HepG2 (cell line): ENCODE measurements around the gene AP5B1. TPM values are rescaled to one million over a fixed set of nuclear protein-coding genes. Genes with fewer than 3 reads are reported as not detected.
A peak's percentile ranks its signal among the peaks of the same experiment; 100 is the strongest.

ENCODE experiments used
- ATAC-seq: fragments of 200-7000 bp; cut with Tn5 transposase; 3 replicates; pipeline ENCODE4 v1.9.1; 2020; ENCODE audit warnings: mild to moderate bottlenecking, moderate library complexity
- BruUV-seq: library from RNA; stranded (reverse); fragments of 400-500 nt; replicated peaks from 2 replicates; lab custom pipeline; 2021; lab: Mats Ljungman, UMichigan
- CTCF ChIA-PET: fragments of 300-600 bp; formaldehyde crosslinking; extraction: SDS; loops from one replicate; lab custom pipeline; 2021; ENCODE audit warnings: low total read pairs, inconsistent platforms, low intra/inter-chr PET ratio; lab: Yijun Ruan, JAX
- POLR2A ChIA-PET: fragments of 350-600 bp; sonication (Branson Sonifier 250); formaldehyde crosslinking; loops from one replicate; lab custom pipeline; 2020; ENCODE audit warnings: antibody characterized with exemption, inconsistent platforms; lab: Yijun Ruan, JAX
- DNase-seq: peaks from one replicate; pipeline ENCODE4 v3.0.0-alpha.2; 2015; ENCODE audit warnings: low spot score
- FAIRE-seq: peaks from 3 replicates; lab custom pipeline; 2011; peaks lifted over from hg19 to GRCh38; lab: Jason Lieb, UNC
- H2AFZ ChIP-seq: one replicate; pipeline ENCODE4 v1.6.1; 2011; ENCODE audit warnings: low read length, inconsistent platforms
- H3K27ac ChIP-seq: fragments of 300-600 bp; 3 replicates; pipeline ENCODE4 v1.8.0; 2011; ENCODE audit warnings: mixed run types, mild to moderate bottlenecking, mixed read lengths, low read length, inconsistent platforms; ENCODE audit not compliant: insufficient read depth; ENCODE audit errors: extremely low read length
- H3K27me3 ChIP-seq, 2 experiments: fragments of 200-600 bp in 1 of 2; 2 replicates in 1 of 2; 3 replicates in 1 of 2; pipeline versions ENCODE4 v1.6.0 to v1.8.0; 2011; ENCODE audit warnings: low read length in 2 of 2, mild to moderate bottlenecking in 2 of 2, moderate library complexity in 2 of 2, inconsistent platforms in 1 of 2; ENCODE audit not compliant: insufficient read depth in 2 of 2, control insufficient read depth in 1 of 2
- H3K36me3 ChIP-seq, 2 experiments: fragments of 200-600 bp in 1 of 2; replicated peaks in 1 of 2; 2 replicates in 1 of 2; 3 replicates in 1 of 2; pipeline versions ENCODE4 v1.5.1 to v1.8.0; 2011; ENCODE audit warnings: low read length in 2 of 2, inconsistent platforms in 1 of 2; ENCODE audit not compliant: insufficient read depth in 2 of 2, control insufficient read depth in 1 of 2
- H3K4me1 ChIP-seq: 2 replicates; pipeline ENCODE4 v1.5.1; 2012; ENCODE audit warnings: low read length, inconsistent platforms; ENCODE audit not compliant: insufficient read depth
- H3K4me2 ChIP-seq: 2 replicates; pipeline ENCODE4 v1.6.0; 2011; ENCODE audit warnings: low read depth, low read length, inconsistent platforms
- H3K4me3 ChIP-seq, 3 experiments: fragments of 200-600 bp in 1 of 3; sonication (generic), shearing (Covaris generic) in 1 of 3; replicated peaks in 1 of 3; 2 replicates each; pipeline ENCODE4 v1.5.1; 2011 to 2016; ENCODE audit warnings: low read length in 3 of 3, inconsistent platforms in 2 of 3, low read depth in 2 of 3, mild to moderate bottlenecking in 2 of 3, control low read depth in 1 of 3, mixed read lengths in 1 of 3; ENCODE audit not compliant: insufficient read depth in 1 of 3
- H3K79me2 ChIP-seq: one replicate; pipeline ENCODE4 v1.6.1; 2011; ENCODE audit warnings: low read length, inconsistent platforms; ENCODE audit not compliant: insufficient read depth
- H3K9ac ChIP-seq: 2 replicates; pipeline ENCODE4 v1.6.0; 2011; ENCODE audit warnings: mild to moderate bottlenecking, low read depth, low read length, inconsistent platforms; ENCODE audit not compliant: insufficient read depth
- H3K9me3 ChIP-seq: 2 replicates; pipeline ENCODE4 v1.5.1; 2012; ENCODE audit warnings: mild to moderate bottlenecking, low read length
- H4K20me1 ChIP-seq: 2 replicates; pipeline ENCODE4 v1.6.0; 2011; ENCODE audit warnings: inconsistent platforms, mild to moderate bottlenecking, low read length, moderate library complexity; ENCODE audit not compliant: insufficient read depth
- AKAP8 ChIP-seq: sonication (generic); formaldehyde crosslinking; IDR thresholded peaks from 2 replicates; pipeline ENCODE4 v1.5.1; 2020; ENCODE audit warnings: mild to moderate bottlenecking, missing genetic modification reagents
- FOXJ3 ChIP-seq: sonication (generic); formaldehyde crosslinking; IDR thresholded peaks from 2 replicates; pipeline ENCODE4 v1.4.0; 2020; ENCODE audit warnings: missing genetic modification reagents, mild to moderate bottlenecking, borderline replicate concordance
- PHF21A ChIP-seq: sonication (generic); formaldehyde crosslinking; IDR thresholded peaks from 2 replicates; pipeline ENCODE4 v1.5.0; 2020; ENCODE audit warnings: mild to moderate bottlenecking, missing genetic modification reagents
- ZXDC ChIP-seq: sonication (generic); formaldehyde crosslinking; IDR thresholded peaks from 2 replicates; pipeline ENCODE4 v1.5.0; 2020; ENCODE audit warnings: mild to moderate bottlenecking, missing genetic modification reagents
- WGBS: methylation state at CpG from one replicate; pipeline ENCODE4 v1.1.6; 2017; ENCODE audit warnings: low lambda C conversion rate; 5-methylcytosine and 5-hydroxymethylcytosine counted together
- in situ Hi-C: cut with HindIII; loops from 2 replicates; pipeline ENCODE4 v1.10.0; 2017; ENCODE audit warnings: low pct_unique_long_range_greater_than_20kb; ENCODE audit not compliant: extremely low pct_ligation_motif_present
- intact Hi-C: fragments of 100-400 bp; cut with micrococcal nuclease; formaldehyde crosslinking; loops from one replicate; pipeline ENCODE4 v1.10.0; 2022; ENCODE audit not compliant: unreplicated experiment
- polyA plus RNA-seq, 8 experiments: library from polyadenylated mRNA; depleted of rRNA in 3 of 8; stranded (reverse) in 7 of 8; unstranded in 1 of 8; fragments of >200 nt; fragmentation: Illumina TruSeq in 4 of 8; extraction: Trizol in 4 of 8; gene quantifications; 2 replicates each; pipeline versions ENCODE4 v1.2.1 to v1.2.3, GENCODE V29; 2011 to 2016; ENCODE audit warnings: low read depth in 4 of 8, missing spikeins in 1 of 8, mixed read lengths in 1 of 8; ENCODE audit not compliant: insufficient read depth in 1 of 8
- total RNA-seq, 5 experiments: library from RNA; depleted of rRNA; stranded (reverse); fragments of >200 nt; fragmentation: Illumina TruSeq; extraction: Trizol; gene quantifications; 2 replicates each; pipeline ENCODE4 v1.2.3, GENCODE V29; 2016; ENCODE audit warnings: low read depth in 1 of 5

AP5B1 gene
- total and polyA plus RNA-seq, 2 of the 13 experiments (the other 11 are each of a cell fraction or from before 2014, with no cell fraction given): 1.7 to 4.4 TPM

DNA sequence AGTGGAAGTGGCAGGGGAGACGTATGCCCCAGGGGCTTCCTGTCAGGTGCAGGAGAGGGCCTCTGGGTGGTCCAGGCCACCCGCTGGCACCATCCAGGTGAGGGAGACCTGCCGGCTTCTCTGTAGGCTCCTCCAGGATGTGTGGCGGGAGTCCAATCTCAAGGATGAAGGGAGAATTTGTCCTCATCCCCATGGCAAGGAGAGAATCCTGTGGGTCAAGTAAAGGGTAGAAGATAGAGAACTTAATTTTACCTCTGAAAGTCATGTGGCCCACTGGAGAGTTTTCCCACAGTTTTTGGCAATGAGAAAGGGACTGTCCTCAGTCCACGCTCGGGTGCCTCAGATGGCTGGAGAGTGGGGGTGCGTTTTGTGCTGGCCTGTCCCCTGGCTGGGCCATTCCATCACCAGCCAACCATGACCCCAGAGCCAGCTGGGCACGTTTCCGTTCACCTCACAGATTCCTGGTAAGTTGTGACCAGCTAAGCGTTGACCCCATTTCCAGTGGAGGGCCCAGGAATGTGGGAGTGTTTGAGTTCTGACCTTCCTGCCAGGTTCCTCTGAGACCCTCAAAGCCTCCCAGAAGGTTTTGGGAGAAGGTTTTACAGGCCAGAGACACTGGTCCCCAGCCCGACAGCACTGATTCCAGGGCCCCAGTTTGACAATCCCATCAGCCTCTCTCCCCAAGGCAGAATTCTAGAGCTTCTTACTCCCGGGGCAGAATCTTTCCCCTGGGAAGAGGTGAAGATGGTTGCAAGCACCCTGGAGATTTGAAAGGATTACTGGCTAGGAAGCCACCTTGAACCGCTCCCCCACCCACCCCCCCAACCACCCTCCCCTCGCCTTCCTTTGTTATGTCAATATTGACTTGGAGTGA lies 8.7 kb upstream of the AP5B1 start:
- intact Hi-C loops (no loop called here), in situ Hi-C loops (no loop called here)
- ATAC-seq (no peak), FAIRE-seq (no peak), DNase-seq (no peak)
- no peak for TF ChIP-seq AKAP8 (CRISPR knock-in tag)
- TF ChIP-seq ZXDC (CRISPR knock-in tag): no peak
- TF ChIP-seq PHF21A (CRISPR knock-in tag): no peak
- whole genome bisulfite sequencing: 38% methylated on average over 13 of the region's 14 CpGs
- no peaks in the 10 kb centered on the region for H3K79me2 ChIP-seq
- H3K9me3 ChIP-seq: no peaks in the 10 kb centered on the region
- no peak overlapping the region for H3K9ac ChIP-seq
- H3K4me3 ChIP-seq: no peak overlapping the region
- peaks cover 50% of the 10 kb centered on the region for H3K4me1 ChIP-seq
- no peaks in the 10 kb centered on the region for H3K36me3 ChIP-seq
- no TSS peak for BruUV-seq
- H3K27me3 ChIP-seq: peaks cover 33 to 88% of the 10 kb centered on the region in 2 experiments
- no peak overlapping the region for H3K4me2 ChIP-seq
- ChIA-PET POLR2A (interaction anchor here (1.1 to 1.3 kb wide), 2 partner anchors 13 to 69 kb away, joined by 3 read pairs; partner anchors contain the start of gene CFL1), CTCF (no interaction called here)
- no peak overlapping the region for H2AFZ ChIP-seq
- H4K20me1 ChIP-seq: no peaks in the 10 kb centered on the region
- no peak overlapping the region for H3K27ac ChIP-seq

GRCh38 chr11:65788821-65789220 lies 8.0 kb upstream of the AP5B1 start:
- ATAC-seq (no peak), FAIRE-seq (no peak), DNase-seq (no peak)
- BruUV-seq: no TSS peak
- 0 out of 6 replicates have a peak overlapping the region, but pooled peaks of 1 of the 3 experiments have one; percentile 61 for H3K4me3 ChIP-seq
- in situ Hi-C loops (no loop called here), intact Hi-C loops (no loop called here)
- no peaks in the 10 kb centered on the region for H4K20me1 ChIP-seq
- CTCF ChIA-PET: no interaction called here
- no peak overlapping the region for H3K27ac ChIP-seq
- no peak for TF ChIP-seq FOXJ3 (CRISPR knock-in tag)
- H3K4me1 ChIP-seq: peaks cover 52% of the 10 kb centered on the region
- no peak overlapping the region for H3K9ac ChIP-seq
- POLR2A ChIA-PET: interaction anchor here (1.1 to 1.3 kb wide), 2 partner anchors 12 to 69 kb away, joined by 3 read pairs; partner anchors contain the start of gene CFL1
- peaks cover 33 to 88% of the 10 kb centered on the region in 2 experiments for H3K27me3 ChIP-seq
- H3K9me3 ChIP-seq: no peaks in the 10 kb centered on the region
- peak overlapping the region; percentile 71 for H3K4me2 ChIP-seq
- H2AFZ ChIP-seq: no peak overlapping the region
- 32% methylated on average over 5 of the region's 6 CpGs for WGBS
- no peaks in the 10 kb centered on the region for H3K36me3 ChIP-seq
- H3K79me2 ChIP-seq: no peaks in the 10 kb centered on the region
